Measurements from ENCODE around the gene GLMN. TPM values are rescaled to one million over a fixed set of nuclear protein-coding genes. Genes with fewer than 3 reads are reported as not detected.

Gene GLMN
- total RNA-seq, 4 donors from 2014 or later: 15.2 to 18.8 (median 17.0) TPM

DNA sequence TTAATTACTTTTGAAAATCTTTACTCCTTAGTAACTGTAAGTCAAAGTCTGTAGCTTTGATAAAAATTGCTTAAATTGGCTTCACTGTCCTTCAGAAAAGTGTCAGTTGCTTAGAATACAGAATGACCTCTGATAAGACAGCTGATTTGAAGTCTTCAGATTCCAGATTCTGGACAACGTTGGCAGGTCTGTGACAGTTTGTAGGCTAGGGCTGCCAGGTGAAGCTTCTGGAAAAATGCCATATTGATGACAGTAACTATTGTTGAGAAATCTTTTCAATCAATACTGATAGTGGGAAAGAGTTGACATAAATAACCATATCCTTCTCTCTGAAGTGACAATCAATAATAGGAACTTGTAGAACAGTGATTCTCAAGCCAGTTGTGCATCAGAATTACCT, 41.4 kb upstream of the GLMN start:
- TF ChIP-seq, protein P1, sequence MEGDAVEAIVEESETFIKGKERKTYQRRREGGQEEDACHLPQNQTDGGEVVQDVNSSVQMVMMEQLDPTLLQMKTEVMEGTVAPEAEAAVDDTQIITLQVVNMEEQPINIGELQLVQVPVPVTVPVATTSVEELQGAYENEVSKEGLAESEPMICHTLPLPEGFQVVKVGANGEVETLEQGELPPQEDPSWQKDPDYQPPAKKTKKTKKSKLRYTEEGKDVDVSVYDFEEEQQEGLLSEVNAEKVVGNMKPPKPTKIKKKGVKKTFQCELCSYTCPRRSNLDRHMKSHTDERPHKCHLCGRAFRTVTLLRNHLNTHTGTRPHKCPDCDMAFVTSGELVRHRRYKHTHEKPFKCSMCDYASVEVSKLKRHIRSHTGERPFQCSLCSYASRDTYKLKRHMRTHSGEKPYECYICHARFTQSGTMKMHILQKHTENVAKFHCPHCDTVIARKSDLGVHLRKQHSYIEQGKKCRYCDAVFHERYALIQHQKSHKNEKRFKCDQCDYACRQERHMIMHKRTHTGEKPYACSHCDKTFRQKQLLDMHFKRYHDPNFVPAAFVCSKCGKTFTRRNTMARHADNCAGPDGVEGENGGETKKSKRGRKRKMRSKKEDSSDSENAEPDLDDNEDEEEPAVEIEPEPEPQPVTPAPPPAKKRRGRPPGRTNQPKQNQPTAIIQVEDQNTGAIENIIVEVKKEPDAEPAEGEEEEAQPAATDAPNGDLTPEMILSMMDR (IDR thresholded peaks at IDR 0.05): no peak
- H3K9me3 ChIP-seq: no peaks in the 10 kb centered on the region
- intact Hi-C loops (cut with DNase I): no loop called here
- H3K4me3 ChIP-seq (replicated peaks in 1 of 3): no peak overlapping the region
- no peak overlapping the region for H3K27ac ChIP-seq
- 88 to 100% methylated on average over 1 of the region's 1 CpG for WGBS, 2 donors
- H3K4me1 ChIP-seq: no peaks in the 10 kb centered on the region
- no peak for DNase-seq
- no peaks in the 10 kb centered on the region for H3K27me3 ChIP-seq
- no peaks in the 10 kb centered on the region for H3K36me3 ChIP-seq

DNA sequence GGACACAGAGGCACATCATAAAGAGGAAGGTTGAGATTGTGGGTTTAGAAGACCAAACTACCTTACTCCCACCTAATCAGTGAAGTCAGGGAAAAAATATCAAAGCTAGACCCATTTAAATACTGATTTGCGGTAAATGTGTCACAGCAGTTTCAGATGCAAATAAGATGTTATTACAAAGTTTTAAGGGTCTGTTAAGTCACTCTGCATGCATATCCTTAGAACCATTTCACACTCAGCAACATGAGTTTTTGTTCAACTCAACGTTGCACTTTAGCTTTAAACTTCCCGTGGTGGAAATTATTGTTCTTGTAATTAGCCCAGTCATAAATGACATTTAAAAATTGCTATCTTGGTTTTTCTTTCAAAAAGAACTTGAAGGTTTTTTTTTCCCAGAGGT, 34.9 kb upstream of the GLMN start:
- no peaks in the 10 kb centered on the region for H3K36me3 ChIP-seq
- WGBS, 2 donors: 79 to 82% methylated on average over 3 of the region's 3 CpGs

DNA sequence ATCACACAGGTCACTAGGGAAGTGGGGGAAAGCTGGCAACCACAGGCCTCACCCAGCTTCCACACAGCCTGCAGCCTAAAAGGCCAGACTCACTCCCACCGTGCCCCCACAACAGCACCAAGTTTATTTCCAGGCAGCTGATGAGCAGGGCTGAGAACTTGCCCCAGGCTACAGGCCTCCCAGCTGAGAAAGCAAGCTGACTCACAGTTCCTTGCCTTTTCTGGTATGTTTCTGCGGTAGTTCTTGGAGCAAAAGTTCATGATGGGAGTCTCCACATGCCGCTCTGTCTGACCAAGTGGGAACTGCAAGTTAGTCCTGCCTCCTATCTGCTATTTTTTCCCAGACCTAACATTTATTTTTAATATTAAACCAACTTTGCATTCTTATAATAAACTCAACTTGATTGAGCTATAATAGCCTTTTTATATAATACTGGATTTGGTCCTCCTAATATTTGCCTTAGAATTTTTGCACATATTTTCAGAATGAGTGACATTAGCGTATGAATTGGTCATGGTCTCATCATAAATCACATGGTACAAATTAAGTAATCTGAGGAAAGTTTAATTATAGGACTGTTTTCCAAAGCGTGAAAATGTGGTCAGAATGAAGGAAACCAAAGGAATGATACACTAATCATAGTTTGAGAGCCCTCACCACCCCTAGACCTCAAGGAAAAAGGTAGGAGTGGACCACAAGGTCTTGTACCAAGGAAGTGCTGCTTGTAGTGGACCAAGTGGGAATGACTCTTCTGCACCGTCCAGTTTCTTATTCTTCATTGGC, 30.8 kb upstream of the GLMN start:
- Histone ChIP-seq H3K27ac (no peak overlapping the region), H3K4me3 (replicated peaks in 1 of 3) (no peak overlapping the region), H3K36me3 (peaks cover 0 to 7% of the 10 kb centered on the region in 2 donors), H3K9me3 (no peaks in the 10 kb centered on the region), H3K27me3 (no peaks in the 10 kb centered on the region), H3K4me1 (no peaks in the 10 kb centered on the region)
- TF ChIP-seq POLR2A (IDR thresholded peaks at IDR 0.05): no peak
- TF ChIP-seq, protein P1 (IDR thresholded peaks at IDR 0.05): no peak
- 98 to 99% methylated on average over 6 of the region's 6 CpGs for WGBS, 2 donors
- intact Hi-C loops (cut with DNase I): no loop called here
- no peak for DNase-seq

More for the DNA sequence above, 34.9 kb upstream of the GLMN start:
- intact Hi-C loops (cut with DNase I): no loop called here
- Histone ChIP-seq H3K4me3 (replicated peaks in 1 of 3) (no peak overlapping the region), H3K27ac (no peak overlapping the region), H3K27me3 (no peaks in the 10 kb centered on the region), H3K9me3 (no peaks in the 10 kb centered on the region), H3K4me1 (no peaks in the 10 kb centered on the region)
- TF ChIP-seq, protein P1 (IDR thresholded peaks at IDR 0.05): no peak
- no peak for TF ChIP-seq POLR2A (IDR thresholded peaks at IDR 0.05)
- no peak for DNase-seq

DNA sequence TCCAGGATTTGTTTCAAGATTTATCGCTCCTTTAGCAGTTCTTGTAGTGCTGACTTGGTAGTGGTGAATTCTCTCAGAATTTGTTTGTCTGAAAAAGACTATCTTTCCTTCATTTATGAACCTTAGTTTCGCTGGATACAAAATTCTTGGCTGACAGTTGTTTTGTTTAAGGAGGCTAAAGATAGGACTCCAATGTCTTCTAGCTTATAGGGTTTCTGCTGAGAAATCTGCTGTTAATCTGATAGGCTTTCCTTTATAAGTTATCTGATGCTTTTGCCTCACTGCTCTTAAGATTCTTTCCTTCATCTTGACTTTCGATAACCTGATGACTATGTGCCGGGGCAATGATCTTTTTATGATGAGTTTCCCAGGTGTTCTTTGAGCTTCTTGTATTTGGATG, 29.0 kb upstream of the GLMN start:
- peaks cover 10 to 20% of the 10 kb centered on the region in 2 donors for H3K36me3 ChIP-seq
- intact Hi-C loops (cut with DNase I): no loop called here
- WGBS, 2 donors: 96% methylated on average over 4 of the region's 4 CpGs

DNA sequence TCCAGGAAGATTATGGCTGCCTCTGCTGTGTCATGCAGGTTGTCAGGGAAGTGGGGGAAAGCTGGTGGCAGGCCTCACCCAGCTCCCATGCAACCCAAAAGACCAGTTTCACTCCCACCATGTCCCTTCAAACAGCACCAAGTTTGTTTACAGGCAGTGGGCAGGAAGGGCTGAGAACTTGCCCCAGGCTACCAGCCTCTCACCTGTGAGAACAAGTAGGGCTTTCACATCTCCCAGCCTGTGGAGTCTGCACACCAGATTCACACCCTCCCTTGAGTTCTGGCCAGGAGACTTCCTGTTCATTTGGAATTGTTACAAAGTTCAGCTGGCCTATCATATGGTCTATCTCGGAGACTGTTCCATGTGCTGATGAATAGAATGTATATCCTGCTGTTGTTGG, 27.9 kb upstream of the GLMN start:
- intact Hi-C loops (cut with DNase I): no loop called here
- peaks cover 10 to 20% of the 10 kb centered on the region in 2 donors for H3K36me3 ChIP-seq

More for the DNA sequence above, 29.0 kb upstream of the GLMN start:
- no peak for DNase-seq
- H3K27me3 ChIP-seq: no peaks in the 10 kb centered on the region
- TF ChIP-seq, protein P1 (IDR thresholded peaks at IDR 0.05): no peak
- TF ChIP-seq POLR2A (IDR thresholded peaks at IDR 0.05): no peak
- H3K9me3 ChIP-seq: no peaks in the 10 kb centered on the region
- no peak overlapping the region for H3K4me3 ChIP-seq (replicated peaks in 1 of 3)
- H3K4me1 ChIP-seq: no peaks in the 10 kb centered on the region
- no peak overlapping the region for H3K27ac ChIP-seq

More for the DNA sequence above, 27.9 kb upstream of the GLMN start:
- DNase-seq: no peak
- WGBS, 2 donors: 90 to 94% methylated on average over 1 of the region's 1 CpG
- TF ChIP-seq, protein P1 (IDR thresholded peaks at IDR 0.05): no peak
- TF ChIP-seq POLR2A (IDR thresholded peaks at IDR 0.05): no peak
- no peak overlapping the region for H3K27ac ChIP-seq
- H3K4me1 ChIP-seq: no peaks in the 10 kb centered on the region
- H3K27me3 ChIP-seq: no peaks in the 10 kb centered on the region
- H3K4me3 ChIP-seq (replicated peaks in 1 of 3): no peak overlapping the region
- H3K9me3 ChIP-seq: no peaks in the 10 kb centered on the region

All from thyroid gland (tissue), 4 donors.